GM19043 (cell line): ENCODE data around the gene CTTNBP2NL.
"Not testable (repeated sequence)": the region's sequence is repeated elsewhere in the genome, so short reads cannot be mapped to it uniquely, and the experiment has no call there.

Experiments used
- ATAC-seq: cut with Tn5 transposase; IDR thresholded peaks from one replicate; pipeline ENCODE4 v1.9.1; 2021; ENCODE audit warnings: low read depth; ENCODE audit not compliant: unreplicated experiment

The CTTNBP2NL gene

DNA sequence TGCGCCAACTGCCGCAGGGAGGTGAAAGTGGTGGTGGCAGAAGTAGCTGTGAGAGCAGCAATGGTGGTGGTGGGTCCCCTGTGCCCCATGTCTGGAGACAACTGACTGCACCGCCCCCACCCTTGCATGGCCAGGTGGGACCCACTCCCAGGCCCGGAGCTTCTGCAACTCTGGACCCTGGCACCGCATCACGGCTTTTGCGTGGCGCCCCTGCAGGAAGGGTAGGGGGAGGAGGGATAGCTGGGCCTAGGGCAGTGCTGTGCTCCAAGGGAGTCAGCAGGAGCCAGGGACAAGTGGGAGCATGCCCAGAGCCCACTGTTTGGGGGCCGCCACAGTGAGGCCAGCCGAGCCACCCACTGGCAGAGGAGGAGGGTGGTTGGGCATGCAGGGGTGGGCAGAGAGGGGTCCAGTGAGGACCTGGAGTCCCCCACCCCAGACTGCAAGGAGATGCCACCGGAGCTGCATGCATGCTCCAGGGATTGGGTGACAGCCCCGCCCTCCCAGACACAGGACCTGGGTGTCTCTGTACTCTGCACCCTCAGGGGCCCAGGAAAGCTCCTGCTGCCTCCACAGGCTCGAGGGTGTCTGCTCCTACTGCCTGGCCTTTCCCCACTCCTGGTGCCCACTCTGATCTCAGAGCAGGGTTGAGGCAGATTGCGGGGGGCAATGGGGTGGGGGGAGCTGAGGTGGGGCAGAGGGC lies 9.8 kb upstream of the CTTNBP2NL start:
- ATAC-seq, result no peak

- no peak for ATAC-seq
These were observed 9.2 kb upstream of the CTTNBP2NL start for GRCh38 chr1:112386731-112387346.

DNA sequence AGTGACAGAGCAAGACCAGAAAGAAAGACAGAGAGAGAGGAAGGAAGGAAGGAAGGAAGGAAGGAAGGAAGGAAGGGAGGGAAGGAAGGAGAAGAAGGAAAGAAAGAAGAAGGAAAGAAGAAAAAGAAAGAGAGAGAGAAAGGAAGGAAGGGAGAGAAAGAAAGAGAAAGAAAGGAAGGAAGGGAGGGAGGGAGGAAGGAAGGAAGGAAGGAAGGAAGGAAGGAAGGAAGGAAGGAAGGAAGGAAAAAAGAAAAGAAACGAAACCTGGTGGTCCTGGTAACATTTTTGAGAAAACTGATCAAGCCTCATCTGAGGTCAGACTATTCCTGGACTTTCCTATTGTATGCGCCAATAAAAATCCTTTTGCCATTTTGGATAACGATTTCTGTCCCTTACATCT lies 8.2 kb upstream of the CTTNBP2NL start:
- no peak for ATAC-seq

GRCh38 chr1:112388436-112388835 lies 7.6 kb upstream of the CTTNBP2NL start:
- no peak for ATAC-seq

- no peak for ATAC-seq
These were observed 6.3 kb upstream of the CTTNBP2NL start for GRCh38 chr1:112389689-112390088.

DNA sequence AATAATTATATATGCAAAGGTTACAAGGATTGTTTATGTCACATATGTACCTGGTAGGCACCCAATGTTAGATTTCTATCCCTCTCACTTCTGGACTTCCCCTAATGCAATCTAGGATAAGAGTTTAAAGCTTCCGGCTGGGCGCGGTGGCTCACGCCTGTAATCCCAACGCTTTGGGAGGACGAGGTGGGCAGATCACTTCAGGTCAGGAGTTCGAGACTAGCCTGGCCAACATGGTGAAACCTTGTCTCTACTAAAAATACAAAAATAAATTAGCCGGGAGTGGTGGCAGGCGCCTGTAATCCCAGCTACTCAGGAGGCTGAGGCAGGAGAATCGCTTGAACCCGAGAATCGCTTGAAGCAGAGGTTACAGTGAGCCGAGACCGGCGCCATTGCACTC lies 5.7 kb upstream of the CTTNBP2NL start:
- not testable (repeated sequence) for ATAC-seq

GRCh38 chr1:112390775-112391602 lies 5.0 kb upstream of the CTTNBP2NL start:
- peak; percentile 64 for ATAC-seq

DNA sequence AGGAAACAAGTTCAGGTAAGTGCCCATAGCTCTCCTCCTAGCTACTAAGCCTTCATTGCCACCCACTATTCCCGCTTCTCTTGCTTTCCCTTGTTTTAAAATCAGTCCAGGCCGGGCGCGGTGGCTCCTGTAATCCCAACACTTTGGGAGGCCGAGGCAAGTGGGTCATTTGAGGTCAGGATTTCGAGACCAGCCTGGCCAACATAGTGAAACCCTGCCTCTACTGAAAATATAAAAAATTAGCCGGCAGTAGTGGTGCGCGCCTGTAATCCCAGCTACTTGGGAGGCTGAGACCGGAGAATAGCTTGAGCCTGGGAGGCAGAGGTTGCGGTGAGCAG lies 4.4 kb upstream of the CTTNBP2NL start:
- no peak for ATAC-seq

GRCh38 chr1:112393631-112393974 lies 2.4 kb upstream of the CTTNBP2NL start:
- no peak for ATAC-seq

GRCh38 chr1:112394743-112395062 lies 1.3 kb upstream of the CTTNBP2NL start:
- no peak for ATAC-seq

DNA sequence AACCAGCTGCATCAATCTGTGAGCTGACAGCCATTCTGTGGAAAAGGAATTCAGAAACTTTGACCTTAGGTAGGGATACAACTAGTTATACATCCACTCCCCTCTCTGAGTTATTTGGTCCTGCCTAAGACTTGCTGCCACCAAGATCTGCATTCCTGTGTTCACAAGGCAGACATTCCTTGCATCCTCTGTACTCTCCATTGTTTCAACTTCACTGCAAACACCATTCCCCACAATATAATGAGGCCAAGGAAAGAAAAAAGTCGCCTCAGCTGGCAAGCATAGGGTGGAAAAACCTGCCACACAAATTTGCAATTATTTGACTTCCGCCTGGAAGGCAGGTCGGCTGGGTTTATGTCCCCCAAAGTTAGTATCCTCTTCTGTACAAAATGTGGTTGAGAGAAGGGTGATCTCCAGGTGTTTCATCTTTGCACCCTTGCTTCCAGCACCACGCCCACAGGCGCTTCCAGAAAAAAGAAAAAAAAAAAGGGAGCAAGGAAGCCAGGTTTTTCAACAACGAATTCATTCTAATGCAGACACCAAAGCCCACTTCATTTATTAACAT lies 676 bp upstream of the CTTNBP2NL start:
- ATAC-seq, result no peak

GRCh38 chr1:112396653-112397471 lies 848 bp downstream of the CTTNBP2NL start:
- ATAC-seq, result no peak

- no peak for ATAC-seq
These were observed 1.8 kb downstream of the CTTNBP2NL start for GRCh38 chr1:112397841-112398240.

DNA sequence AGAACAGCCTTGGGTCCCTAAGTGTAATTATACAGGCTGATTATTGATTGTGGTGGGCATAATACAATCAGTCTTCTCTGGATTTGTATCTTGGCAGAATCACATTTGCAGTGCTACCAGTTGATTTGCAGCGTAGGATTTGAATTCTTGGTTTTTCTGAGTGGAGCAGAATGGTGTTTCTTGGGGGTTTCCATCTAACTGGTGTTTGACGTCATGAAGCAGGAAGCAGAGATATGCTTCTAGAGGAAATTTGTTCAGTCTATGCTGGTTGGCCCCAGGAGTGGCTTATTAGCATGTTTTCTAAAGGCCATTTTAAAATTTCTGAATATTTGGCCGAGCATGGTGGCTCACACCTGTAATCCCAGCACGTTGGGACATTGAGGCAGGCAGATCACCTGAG lies 3.4 kb downstream of the CTTNBP2NL start:
- ATAC-seq, result no peak

DNA sequence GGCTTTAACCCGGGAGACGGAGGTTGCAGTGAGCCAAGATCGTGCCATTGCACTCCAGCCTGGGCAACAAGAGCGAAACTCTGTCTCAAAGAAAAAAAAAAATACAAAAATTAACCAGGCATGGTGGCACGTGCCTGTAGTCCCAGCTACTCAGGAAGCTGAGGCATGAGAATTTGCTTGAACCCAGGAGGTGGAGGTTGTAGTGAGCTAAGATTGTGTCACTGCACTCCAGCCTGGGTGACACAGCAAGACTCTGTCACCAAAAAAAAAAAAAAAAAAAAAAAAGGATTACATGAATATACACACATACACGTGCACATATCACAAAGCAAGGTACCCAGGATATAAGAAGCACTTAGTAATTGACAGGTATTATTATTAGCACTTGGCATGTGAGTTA lies 4.7 kb downstream of the CTTNBP2NL start:
- ATAC-seq, result not testable (repeated sequence)

DNA sequence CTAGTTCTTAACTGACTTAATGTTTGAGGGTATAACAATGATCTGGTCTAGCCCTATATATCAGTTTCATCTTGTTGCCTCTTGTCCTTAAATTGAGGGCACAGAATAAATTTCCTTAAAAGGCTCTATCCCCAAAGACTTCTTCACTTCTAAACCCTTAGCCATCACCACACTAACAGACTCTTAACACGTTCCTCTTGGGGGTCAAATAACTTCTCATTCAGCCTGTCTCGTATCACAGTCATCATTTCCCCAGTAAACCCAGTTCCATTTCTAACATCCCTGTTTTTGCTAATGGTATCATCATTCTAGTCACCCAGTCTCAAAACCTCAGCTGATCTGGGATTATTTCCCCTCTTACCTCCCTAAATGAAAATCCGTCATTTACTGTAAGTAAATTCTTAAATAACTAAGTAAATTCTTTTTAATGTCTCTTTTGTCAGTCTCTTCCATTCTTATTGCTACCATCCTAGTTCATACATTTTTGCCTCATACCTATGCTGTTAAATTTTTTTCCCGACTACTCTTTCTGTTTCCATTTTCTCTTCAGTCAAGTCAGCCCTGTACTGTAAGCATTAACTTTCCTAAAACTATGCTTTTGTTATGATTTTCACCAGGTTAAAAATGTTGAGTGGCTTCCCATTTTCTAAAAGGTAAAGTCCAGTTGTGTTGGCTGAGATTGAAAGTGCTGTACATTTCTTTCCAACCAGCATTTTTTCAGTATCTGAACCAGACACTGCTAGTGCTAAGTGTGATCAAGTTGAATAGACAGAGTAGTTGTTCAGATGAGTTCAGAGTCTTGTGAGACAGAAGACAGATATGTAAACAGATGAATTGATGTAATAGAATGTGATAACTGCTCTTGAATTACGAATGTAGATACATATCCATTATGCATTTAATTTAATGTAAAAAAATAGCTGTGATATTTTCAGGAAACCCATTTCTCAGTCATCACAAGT lies 6.9 kb downstream of the CTTNBP2NL start:
- ATAC-seq, result no peak

DNA sequence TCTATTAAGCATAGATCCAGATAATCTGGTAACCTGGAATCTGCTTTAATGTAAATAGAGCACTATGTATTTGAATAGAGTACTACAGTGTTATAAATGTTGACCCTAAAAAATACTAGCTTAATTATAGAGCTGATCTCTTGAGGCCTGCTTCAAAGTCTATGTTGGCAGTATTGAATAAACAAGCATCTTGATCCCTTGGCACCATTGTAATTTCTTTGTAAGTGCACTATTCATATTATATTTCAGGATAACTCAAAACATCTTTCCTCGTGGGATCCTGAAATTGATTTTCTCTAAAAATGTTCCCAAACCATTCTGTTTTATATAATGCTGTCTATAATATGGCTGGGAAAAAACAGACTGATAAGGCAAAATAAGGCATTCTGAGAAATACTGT lies 10.8 kb downstream of the CTTNBP2NL start:
- ATAC-seq, result no peak

GRCh38 chr1:112409414-112409813 lies 13.4 kb downstream of the CTTNBP2NL start:
- no peak for ATAC-seq

DNA sequence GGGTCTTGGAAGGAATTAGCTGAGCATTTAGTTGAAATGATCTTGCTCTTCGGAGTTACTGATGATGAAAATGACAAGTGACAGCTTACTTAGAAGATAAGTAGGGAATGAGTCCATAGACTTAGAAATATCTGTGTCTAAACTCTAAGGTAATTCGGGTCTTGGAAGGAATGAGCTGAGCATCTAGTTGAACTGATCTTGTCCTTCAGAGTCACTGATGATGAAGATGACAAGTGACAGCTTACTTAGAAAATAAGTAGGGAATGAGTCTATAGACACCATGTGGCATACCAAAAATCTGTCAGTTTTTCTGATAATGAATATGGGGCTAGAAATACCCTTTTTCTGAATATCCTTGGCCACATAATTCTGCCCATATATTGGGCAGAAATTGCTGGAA lies 14.7 kb downstream of the CTTNBP2NL start:
- ATAC-seq, result no peak

GRCh38 chr1:112417271-112417670 lies 21.3 kb downstream of the CTTNBP2NL start:
- no peak for ATAC-seq
